Left colon (tissue), 2 donors: ENCODE results near the gene ZNF678. TPM values are rescaled to one million over a fixed set of nuclear protein-coding genes. Genes with fewer than 3 reads are reported as not detected.
"Not testable (repeated sequence)": the region's sequence is repeated elsewhere in the genome, so short reads cannot be mapped to it uniquely, and the experiment has no call there.

ENCODE experiments used
- ATAC-seq: fragments of 200-7000 bp; cut with Tn5 transposase; one replicate; pipeline ENCODE4 v1.9.1; 2020; ENCODE audit warnings: mild to moderate bottlenecking, moderate library complexity
- DNase-seq, 2 donors: peaks; one replicate each; pipeline ENCODE4 v3.0.0-alpha.2; 2020
- intact Hi-C, 2 donors: fragments of 100-400 bp; cut with DNase I in 1 of 2; cut with micrococcal nuclease in 1 of 2; formaldehyde crosslinking; loops; one replicate each; pipeline versions ENCODE4 v1.11.2 to v1.14.0; 2022; cut with DNase I, micrococcal nuclease
- total RNA-seq, 2 donors: library from RNA; stranded (reverse); fragmentation: NEBNext Ultra II Directional; extraction: Animal tissue kit (Norgen Biotek cat#: 25700); gene quantifications; one replicate each; pipeline ENCODE4 v1.2.1, GENCODE V29; 2021
- donor health status: DM: no; HTN: no; CAD: no.
- donor health status: DM: yes; HTN: yes; CAD: no.

ZNF678 gene
- total RNA-seq, 2 donors from 2014 or later = 6.7 to 9.2 TPM

- intact Hi-C loops = no loop called here
- DNase-seq (no peak), ATAC-seq (no peak)
These were observed 23.4 kb downstream of the ZNF678 start for GRCh38 chr1:227586733-227587132.

GRCh38 chr1:227587968-227588367, 24.6 kb downstream of the ZNF678 start:
- no peak for DNase-seq
- intact Hi-C loops = no loop called here
- ATAC-seq = no peak

- not testable (repeated sequence) for DNase-seq, ATAC-seq
These were observed 25.4 kb downstream of the ZNF678 start for GRCh38 chr1:227588769-227589168.

GRCh38 chr1:227589777-227590176, 26.4 kb downstream of the ZNF678 start:
- DNase-seq, ATAC-seq, intact Hi-C loops: not testable (repeated sequence)

More at GRCh38 chr1:227588769-227589168, 25.4 kb downstream of the ZNF678 start:
- intact Hi-C loops = not testable (repeated sequence)

- intact Hi-C loops, ATAC-seq, DNase-seq: not testable (repeated sequence)
These were observed 32.9 kb downstream of the ZNF678 start for GRCh38 chr1:227596222-227596621.

- intact Hi-C loops = no loop called here
- ATAC-seq = no peak
- DNase-seq = no peak
These were observed 40.0 kb downstream of the ZNF678 start for GRCh38 chr1:227603327-227603726.

GRCh38 chr1:227604446-227604845, 41.1 kb downstream of the ZNF678 start:
- no peak for DNase-seq
- intact Hi-C loops = no loop called here
- ATAC-seq = no peak

GRCh38 chr1:227606271-227606670, 42.9 kb downstream of the ZNF678 start:
- ATAC-seq, intact Hi-C loops, DNase-seq: not testable (repeated sequence)

- no peak for ATAC-seq
- DNase-seq = no peak
- intact Hi-C loops = no loop called here
These were observed 44.1 kb downstream of the ZNF678 start for GRCh38 chr1:227607336-227607898.

- no peak for DNase-seq
- intact Hi-C loops = no loop called here
- no peak for ATAC-seq
These were observed 49.3 kb downstream of the ZNF678 start for GRCh38 chr1:227612658-227613057.

- no peak for ATAC-seq
- intact Hi-C loops = no loop called here
These were observed 50.2 kb downstream of the ZNF678 start for GRCh38 chr1:227613526-227613925.

GRCh38 chr1:227621211-227621610, 57.9 kb downstream of the ZNF678 start:
- DNase-seq (no peak), ATAC-seq (no peak)
- intact Hi-C loops = no loop called here

More at GRCh38 chr1:227613526-227613925, 50.2 kb downstream of the ZNF678 start:
- no peak for DNase-seq

- intact Hi-C loops = no loop called here
- no peak for ATAC-seq
- DNase-seq = no peak
These were observed 59.6 kb downstream of the ZNF678 start for GRCh38 chr1:227622739-227623475.

- no peak for ATAC-seq
- intact Hi-C loops = no loop called here
- DNase-seq = no peak
These were observed 69.0 kb downstream of the ZNF678 start for GRCh38 chr1:227632325-227632724.

- no peak for ATAC-seq
- intact Hi-C loops = no loop called here
- no peak for DNase-seq
These were observed 72.2 kb downstream of the ZNF678 start for GRCh38 chr1:227635596-227635995.

- intact Hi-C loops = no loop called here
- ATAC-seq (no peak), DNase-seq (no peak)
These were observed 91.1 kb downstream of the ZNF678 start for GRCh38 chr1:227654431-227654830.

GRCh38 chr1:227654858-227655752, 91.7 kb downstream of the ZNF678 start:
- no peak for DNase-seq
- intact Hi-C loops = no loop called here
- no peak for ATAC-seq

GRCh38 chr1:227661495-227661894, 98.1 kb downstream of the ZNF678 start:
- ATAC-seq = no peak
- no peak for DNase-seq
- intact Hi-C loops = no loop called here

GRCh38 chr1:227662933-227663332, 99.6 kb downstream of the ZNF678 start:
- intact Hi-C loops = no loop called here
- DNase-seq (no peak), ATAC-seq (no peak)

- DNase-seq = no peak
- ATAC-seq = no peak
- intact Hi-C loops = no loop called here
These were observed 102.9 kb downstream of the ZNF678 start for GRCh38 chr1:227666286-227666685.
